Activated naive CD4-positive, alpha-beta T cell treated with anti-CD3 and anti-CD28 coated beads for 36 hours (primary cell): ENCODE data around the gene ARHGEF28. TPM values are rescaled to one million over a fixed set of nuclear protein-coding genes. Genes with fewer than 3 reads are reported as not detected.

Experiments
- CTCF ChIA-PET: fragments of 350-600 bp; sonication (Branson Sonifier 250); formaldehyde crosslinking; loops from one replicate; lab custom pipeline; 2021; ENCODE audit warnings: antibody characterized with exemption; lab: Charles Lee
- DNase-seq: peaks from one replicate; pipeline ENCODE4 v3.0.0-alpha.2; 2020
- H3K27ac Mint-ChIP-seq: one replicate; pipeline ENCODE4 v1.8.0; 2021; ENCODE audit warnings: mild to moderate bottlenecking, mixed read lengths
- H3K27me3 Mint-ChIP-seq: one replicate; pipeline ENCODE4 v1.8.0; 2021; ENCODE audit warnings: low read depth, mixed read lengths
- H3K36me3 Mint-ChIP-seq: one replicate; pipeline ENCODE4 v1.8.0; 2021; ENCODE audit warnings: low read depth, mixed read lengths
- H3K4me1 Mint-ChIP-seq: one replicate; pipeline ENCODE4 v1.8.0; 2021; ENCODE audit warnings: low read depth, mixed read lengths
- H3K4me3 Mint-ChIP-seq: one replicate; pipeline ENCODE4 v1.8.0; 2021; ENCODE audit warnings: mild to moderate bottlenecking, moderate library complexity, mixed read lengths
- H3K9me3 Mint-ChIP-seq: one replicate; pipeline ENCODE4 v1.8.0; 2021; ENCODE audit warnings: mixed read lengths
- intact Hi-C: fragments of 100-400 bp; cut with micrococcal nuclease; formaldehyde crosslinking; loops from one replicate; pipeline ENCODE4 v1.15.1; 2023
- total RNA-seq, 2 experiments: library from RNA; stranded (reverse); gene quantifications; one replicate each; pipeline ENCODE4 v1.2.3, GENCODE V29; 2021

ARHGEF28 gene
- total RNA-seq, 2 experiments from 2014 or later, result not detected

- intact Hi-C loops, result no loop called here
- CTCF ChIA-PET, result no interaction called here
- H3K27ac Mint-ChIP-seq, result no peak overlapping the region
These were observed 325.0 kb downstream of the ARHGEF28 start for GRCh38 chr5:73950912-73951430.

DNA sequence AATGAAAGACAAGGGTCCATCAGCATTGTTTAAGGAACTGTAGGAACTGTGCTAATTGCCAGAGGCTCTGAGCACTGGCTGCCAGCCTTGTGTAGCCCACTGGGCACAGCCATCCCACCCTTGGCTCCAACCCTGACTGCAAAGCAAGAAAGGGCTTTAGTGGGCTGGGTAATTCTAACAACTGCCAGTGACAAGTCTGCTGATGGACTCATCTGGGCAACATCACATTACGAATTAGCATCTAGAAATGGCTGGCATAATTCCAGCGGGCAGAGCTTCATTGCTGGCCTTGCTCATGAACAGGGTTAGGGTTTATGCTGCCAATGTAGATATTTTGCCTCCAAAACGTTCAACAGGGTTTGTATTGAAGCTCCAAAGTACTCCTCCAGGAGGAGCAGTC, 326.9 kb downstream of the ARHGEF28 start:
- peaks cover 4% of the 10 kb centered on the region for H3K27me3 Mint-ChIP-seq
- DNase-seq, result no peak
- H3K9me3 Mint-ChIP-seq, result no peaks in the 10 kb centered on the region
- CTCF ChIA-PET, result no interaction called here
- intact Hi-C loops, result no loop called here
- no peak overlapping the region for H3K27ac Mint-ChIP-seq
- no peaks in the 10 kb centered on the region for H3K36me3 Mint-ChIP-seq
- H3K4me1 Mint-ChIP-seq, result no peaks in the 10 kb centered on the region
- no peak overlapping the region for H3K4me3 Mint-ChIP-seq

More at GRCh38 chr5:73950912-73951430, 325.0 kb downstream of the ARHGEF28 start:
- no peaks in the 10 kb centered on the region for H3K4me1 Mint-ChIP-seq
- no peaks in the 10 kb centered on the region for H3K9me3 Mint-ChIP-seq
- H3K27me3 Mint-ChIP-seq, result peaks cover 2% of the 10 kb centered on the region
- DNase-seq, result no peak
- no peak overlapping the region for H3K4me3 Mint-ChIP-seq
- H3K36me3 Mint-ChIP-seq, result no peaks in the 10 kb centered on the region

DNA sequence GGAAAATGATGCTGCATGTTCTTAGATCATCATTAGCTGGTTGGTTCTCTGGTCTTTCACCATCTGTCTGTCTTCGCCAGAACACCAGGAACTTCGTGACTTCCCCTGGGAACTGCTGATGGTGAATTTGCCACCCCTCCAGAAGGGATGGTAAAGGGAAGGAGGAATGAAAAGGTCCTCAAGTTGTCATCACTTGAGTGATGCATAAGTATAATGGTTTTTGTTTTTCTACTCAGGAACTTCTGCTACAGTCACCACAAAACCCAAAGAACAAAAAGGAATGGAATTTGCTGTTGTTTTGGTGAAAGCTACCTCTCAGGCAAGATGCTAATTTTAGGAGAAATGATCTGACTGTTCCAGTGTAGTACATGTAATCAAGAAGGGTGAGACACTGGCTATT, 328.4 kb downstream of the ARHGEF28 start:
- Mint-ChIP-seq H3K27me3 (peaks cover 9% of the 10 kb centered on the region), H3K4me1 (no peaks in the 10 kb centered on the region), H3K36me3 (no peaks in the 10 kb centered on the region), H3K9me3 (no peaks in the 10 kb centered on the region), H3K27ac (no peak overlapping the region), H3K4me3 (no peak overlapping the region)
- CTCF ChIA-PET, result interaction anchor here (1.4 kb wide), 1 partner anchor 8 kb away, joined by 5 read pairs; no protein-coding TSS in a partner anchor
- intact Hi-C loops, result no loop called here
- DNase-seq, result no peak

DNA sequence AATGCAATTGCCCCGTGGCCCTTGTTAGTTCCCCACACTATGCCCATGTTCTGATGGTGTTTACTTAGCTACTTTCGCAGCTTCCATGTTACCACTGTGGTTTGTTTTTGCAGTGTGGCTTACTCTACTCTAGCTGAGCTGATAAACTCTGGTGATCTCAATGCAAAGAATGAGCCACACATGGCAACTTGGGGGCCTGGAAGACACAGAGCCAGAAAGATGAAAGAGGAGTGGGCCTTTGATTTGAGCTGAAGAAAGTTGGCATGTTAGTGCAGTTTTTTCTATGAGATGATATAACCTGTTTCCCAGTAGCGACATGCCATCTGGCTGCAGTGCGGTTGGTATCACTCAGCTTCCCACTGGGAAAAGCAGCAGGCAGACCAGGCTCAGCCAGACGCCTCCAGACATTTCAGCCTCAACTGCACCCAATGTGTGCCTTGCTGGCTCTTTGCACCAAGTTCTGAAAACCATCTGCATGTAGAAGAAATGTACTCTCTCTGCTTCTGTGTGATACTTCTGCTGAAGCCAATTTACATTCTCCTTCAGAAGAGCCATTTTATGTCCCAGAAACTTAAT, 329.4 kb downstream of the ARHGEF28 start:
- peaks cover 14% of the 10 kb centered on the region for H3K27me3 Mint-ChIP-seq
- no peak overlapping the region for H3K4me3 Mint-ChIP-seq
- H3K4me1 Mint-ChIP-seq, result no peaks in the 10 kb centered on the region

DNA sequence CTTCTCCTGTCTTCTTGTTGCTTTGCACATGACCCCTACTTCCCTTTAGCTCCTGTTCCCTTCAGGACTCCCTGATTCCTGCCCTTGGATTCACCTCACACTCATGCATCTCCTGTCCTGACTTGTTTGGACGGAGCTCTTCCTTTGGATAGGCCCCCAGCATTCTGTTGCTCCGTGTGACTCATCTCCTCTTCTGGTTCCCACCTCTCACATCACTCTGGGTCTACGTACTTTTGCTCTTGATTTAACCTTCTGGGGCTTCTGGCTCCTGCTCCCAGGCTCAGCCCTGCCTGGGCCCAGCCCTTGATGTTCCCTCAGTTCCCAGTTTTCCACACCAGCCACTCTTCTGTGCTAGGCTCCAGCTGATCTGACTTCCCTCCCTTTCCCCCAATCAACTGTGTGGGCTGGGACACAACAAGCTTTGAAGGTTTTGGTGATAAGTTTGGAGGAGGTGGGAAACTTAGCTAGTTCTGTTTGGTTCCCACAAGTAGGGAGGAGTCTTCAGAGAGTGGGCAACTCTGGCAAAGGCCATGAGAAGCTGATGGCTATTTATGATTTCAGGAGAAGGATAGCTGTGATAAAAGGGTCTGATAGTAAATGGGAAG, 331.5 kb downstream of the ARHGEF28 start:
- no peaks in the 10 kb centered on the region for H3K9me3 Mint-ChIP-seq
- H3K36me3 Mint-ChIP-seq, result no peaks in the 10 kb centered on the region
- DNase-seq, result no peak
- no peak overlapping the region for H3K27ac Mint-ChIP-seq
- no peaks in the 10 kb centered on the region for H3K4me1 Mint-ChIP-seq
- peaks cover 19% of the 10 kb centered on the region for H3K27me3 Mint-ChIP-seq
- CTCF ChIA-PET, result interaction anchor here (0.7 kb wide), 1 partner anchor 12 kb away, joined by 4 read pairs; no protein-coding TSS in a partner anchor
- H3K4me3 Mint-ChIP-seq, result no peak overlapping the region
- intact Hi-C loops, result no loop called here

More for the DNA sequence above, 329.4 kb downstream of the ARHGEF28 start:
- Mint-ChIP-seq H3K36me3 (no peaks in the 10 kb centered on the region), H3K27ac (no peak overlapping the region), H3K9me3 (no peaks in the 10 kb centered on the region)
- CTCF ChIA-PET, result interaction anchor here (1.4 kb wide), 1 partner anchor 9 kb away, joined by 5 read pairs; no protein-coding TSS in a partner anchor
- intact Hi-C loops, result no loop called here
- DNase-seq, result no peak

GRCh38 chr5:73958037-73958436, 332.0 kb downstream of the ARHGEF28 start:
- DNase-seq, result no peak
- CTCF ChIA-PET, result interaction anchor here (0.7 kb wide), 1 partner anchor 12 kb away, joined by 4 read pairs; no protein-coding TSS in a partner anchor
- H3K27me3 Mint-ChIP-seq, result peaks cover 19% of the 10 kb centered on the region
- intact Hi-C loops, result no loop called here
- H3K36me3 Mint-ChIP-seq, result no peaks in the 10 kb centered on the region
- no peaks in the 10 kb centered on the region for H3K9me3 Mint-ChIP-seq
- no peaks in the 10 kb centered on the region for H3K4me1 Mint-ChIP-seq
- H3K27ac Mint-ChIP-seq, result no peak overlapping the region
- no peak overlapping the region for H3K4me3 Mint-ChIP-seq

DNA sequence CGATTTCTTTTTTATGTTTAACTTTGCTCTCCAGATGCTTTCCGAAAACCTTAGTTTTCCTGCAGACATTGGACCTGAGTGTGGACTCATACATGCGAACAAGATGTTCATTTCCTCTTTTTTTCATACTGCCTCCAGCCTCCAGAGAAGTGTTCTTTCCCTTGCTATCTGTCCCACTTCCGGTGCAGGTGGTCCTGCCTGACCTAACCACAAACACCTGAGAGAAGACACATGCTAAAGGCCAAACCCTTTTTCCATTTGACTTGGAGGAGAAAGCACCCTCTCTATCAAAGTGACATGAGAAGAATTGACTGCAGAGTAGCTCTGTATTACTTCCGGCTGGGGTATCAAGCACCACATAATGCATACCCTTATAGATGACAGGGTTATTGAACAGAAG, 334.0 kb downstream of the ARHGEF28 start:
- DNase-seq, result no peak
- Mint-ChIP-seq H3K36me3 (no peaks in the 10 kb centered on the region), H3K27ac (no peak overlapping the region), H3K27me3 (peaks cover 19% of the 10 kb centered on the region), H3K4me3 (no peak overlapping the region), H3K4me1 (no peaks in the 10 kb centered on the region), H3K9me3 (no peaks in the 10 kb centered on the region)
- intact Hi-C loops, result no loop called here
- CTCF ChIA-PET, result no interaction called here

- Mint-ChIP-seq H3K4me3 (no peak overlapping the region), H3K9me3 (no peaks in the 10 kb centered on the region), H3K27ac (no peak overlapping the region), H3K4me1 (no peaks in the 10 kb centered on the region), H3K36me3 (no peaks in the 10 kb centered on the region), H3K27me3 (peaks cover 21% of the 10 kb centered on the region)
- DNase-seq, result no peak
- CTCF ChIA-PET, result no interaction called here
- intact Hi-C loops, result no loop called here
These were observed 334.4 kb downstream of the ARHGEF28 start for GRCh38 chr5:73960426-73960825.

DNA sequence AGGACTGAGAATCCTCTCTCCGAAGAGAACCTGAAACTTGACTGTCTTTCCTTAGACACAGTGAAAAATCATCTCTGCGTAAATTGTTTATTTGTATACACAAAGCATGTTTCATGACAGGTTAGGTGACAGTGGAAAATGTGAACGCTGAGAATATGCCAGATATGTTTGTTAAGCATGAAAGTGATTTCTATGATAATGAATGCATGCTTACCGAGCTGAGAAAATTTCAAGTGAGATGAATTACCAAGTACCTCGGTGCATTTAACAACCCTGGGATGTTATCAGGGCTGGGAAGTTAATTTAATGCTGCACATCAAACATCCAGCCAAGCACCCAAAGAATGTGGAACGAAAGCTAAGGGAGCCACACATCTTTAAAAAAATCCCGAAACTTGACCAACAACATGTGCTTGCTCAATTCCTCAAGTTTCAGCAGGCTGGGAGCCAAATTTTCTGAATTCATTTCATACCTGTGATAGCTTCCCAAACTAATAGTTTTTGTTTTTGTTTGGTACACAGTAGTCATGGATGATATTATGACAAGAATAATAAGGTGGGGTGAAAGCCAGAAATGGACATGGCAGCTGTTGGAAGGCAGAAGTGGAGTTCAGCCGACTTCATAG, 336.9 kb downstream of the ARHGEF28 start:
- no peak for DNase-seq
- H3K9me3 Mint-ChIP-seq, result no peaks in the 10 kb centered on the region
- peaks cover 19% of the 10 kb centered on the region for H3K27me3 Mint-ChIP-seq
- H3K36me3 Mint-ChIP-seq, result no peaks in the 10 kb centered on the region
- H3K27ac Mint-ChIP-seq, result no peak overlapping the region
- H3K4me3 Mint-ChIP-seq, result no peak overlapping the region
- H3K4me1 Mint-ChIP-seq, result no peaks in the 10 kb centered on the region
- CTCF ChIA-PET, result no interaction called here
- intact Hi-C loops, result no loop called here

GRCh38 chr5:73964352-73964865, 338.4 kb downstream of the ARHGEF28 start:
- CTCF ChIA-PET, result interaction anchor here (0.7 kb wide), 1 partner anchor 884 kb away, joined by 3 read pairs; no protein-coding TSS in a partner anchor
- Mint-ChIP-seq H3K27ac (no peak overlapping the region), H3K36me3 (no peaks in the 10 kb centered on the region), H3K4me3 (no peak overlapping the region), H3K9me3 (no peaks in the 10 kb centered on the region), H3K4me1 (no peaks in the 10 kb centered on the region), H3K27me3 (peaks cover 14% of the 10 kb centered on the region)
- intact Hi-C loops, result no loop called here
- DNase-seq, result no peak

DNA sequence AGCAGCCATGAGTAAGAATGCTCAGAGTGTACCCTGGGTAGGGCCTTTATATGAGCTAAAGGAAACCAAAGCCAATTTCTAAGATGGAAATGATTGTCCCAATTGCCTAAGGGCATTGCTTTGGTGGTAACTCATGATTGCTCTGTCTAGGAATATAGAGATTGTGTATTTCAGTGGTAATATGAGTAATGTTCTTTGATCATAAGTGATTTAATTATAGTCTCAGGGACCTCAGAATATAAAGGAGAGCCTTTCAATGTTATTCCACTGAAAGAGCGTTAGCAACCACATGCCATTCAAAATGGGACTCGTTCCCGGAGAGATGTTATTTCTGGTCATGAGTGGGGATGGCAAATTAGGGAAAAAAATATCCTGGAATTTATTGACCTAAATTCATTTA, 340.5 kb downstream of the ARHGEF28 start:
- no peak for DNase-seq
- no peaks in the 10 kb centered on the region for H3K4me1 Mint-ChIP-seq
- no peaks in the 10 kb centered on the region for H3K9me3 Mint-ChIP-seq
- CTCF ChIA-PET, result no interaction called here
- no peak overlapping the region for H3K27ac Mint-ChIP-seq
- peaks cover 7% of the 10 kb centered on the region for H3K27me3 Mint-ChIP-seq
- H3K4me3 Mint-ChIP-seq, result no peak overlapping the region
- intact Hi-C loops, result no loop called here
- H3K36me3 Mint-ChIP-seq, result no peaks in the 10 kb centered on the region

- no peak for DNase-seq
- CTCF ChIA-PET, result no interaction called here
- no peaks in the 10 kb centered on the region for H3K36me3 Mint-ChIP-seq
- no peak overlapping the region for H3K4me3 Mint-ChIP-seq
- no peaks in the 10 kb centered on the region for H3K4me1 Mint-ChIP-seq
- H3K27ac Mint-ChIP-seq, result no peak overlapping the region
- intact Hi-C loops, result no loop called here
- H3K9me3 Mint-ChIP-seq, result no peaks in the 10 kb centered on the region
- H3K27me3 Mint-ChIP-seq, result peaks cover 8% of the 10 kb centered on the region
These were observed 341.4 kb downstream of the ARHGEF28 start for GRCh38 chr5:73967347-73967746.
